ENCODE results near the gene MCTP2. TPM values are rescaled to one million over a fixed set of nuclear protein-coding genes. Genes with fewer than 3 reads are reported as not detected.

Gene MCTP2
- total and polyA plus RNA-seq, 9 of the 15 experiments (the other 6 are each of a cell fraction or from before 2014, with no cell fraction given): 0.07 TPM; not detected in 8

- TF ChIP-seq CHD7 (IDR thresholded peaks at IDR 0.05; ENCODE audit: low read depth, low read length): no peak
- TF ChIP-seq HEY1 (CRISPR knock-in tag; IDR thresholded peaks at IDR 0.05; ENCODE audit: borderline replicate concordance): no peak
Observed at GRCh38 chr15:94287794-94288246, 56.5 kb downstream of the MCTP2 start (continued).

Measured in K562 (cell line).